Stimulated activated CD4-positive, alpha-beta T cell treated with anti-CD3 and anti-CD28 coated beads, Interleukin-2, amount 100 ng/mL, for 4 hours (primary cell): ENCODE data around the gene SSRP1.
"Not testable (repeated sequence)": the region's sequence is repeated elsewhere in the genome, so short reads cannot be mapped to it uniquely, and the experiment has no call there.

ENCODE experiments used
- DNase-seq: peaks from one replicate; pipeline ENCODE4 v3.0.0-alpha.2; 2020; ENCODE audit warnings: low read depth

The SSRP1 gene

DNA sequence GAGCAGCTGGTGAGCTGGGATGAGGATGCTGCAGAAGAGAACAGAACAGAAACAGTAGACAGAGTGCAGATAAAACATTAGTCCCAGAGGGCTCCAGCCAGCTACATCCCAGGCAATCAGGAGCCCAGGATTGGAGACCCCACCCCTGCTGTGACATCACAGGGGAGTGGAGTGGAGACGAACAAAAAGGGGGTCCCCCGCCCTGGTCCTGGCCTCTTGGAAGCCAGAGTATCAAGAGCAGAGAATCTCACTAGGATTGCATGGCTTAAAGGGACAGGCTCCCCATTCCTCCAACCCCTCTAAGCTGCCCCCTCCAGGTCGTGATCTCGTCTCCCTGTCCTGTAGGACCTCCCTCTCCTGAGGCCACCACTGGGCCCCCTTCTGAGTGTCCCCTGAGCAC is 2.5 kb upstream of the SSRP1 start, which contains the start of gene P2RX3:
Gene P2RX3 (plus strand): TSS at position 211 of the 400 bp plus-strand sequence. CDS start 199 bp downstream, outside the sequence.
- no peak for DNase-seq

- DNase-seq = not testable (repeated sequence)
Measured at GRCh38 chr11:57336856-57337255, 1.2 kb upstream of the SSRP1 start.

DNA sequence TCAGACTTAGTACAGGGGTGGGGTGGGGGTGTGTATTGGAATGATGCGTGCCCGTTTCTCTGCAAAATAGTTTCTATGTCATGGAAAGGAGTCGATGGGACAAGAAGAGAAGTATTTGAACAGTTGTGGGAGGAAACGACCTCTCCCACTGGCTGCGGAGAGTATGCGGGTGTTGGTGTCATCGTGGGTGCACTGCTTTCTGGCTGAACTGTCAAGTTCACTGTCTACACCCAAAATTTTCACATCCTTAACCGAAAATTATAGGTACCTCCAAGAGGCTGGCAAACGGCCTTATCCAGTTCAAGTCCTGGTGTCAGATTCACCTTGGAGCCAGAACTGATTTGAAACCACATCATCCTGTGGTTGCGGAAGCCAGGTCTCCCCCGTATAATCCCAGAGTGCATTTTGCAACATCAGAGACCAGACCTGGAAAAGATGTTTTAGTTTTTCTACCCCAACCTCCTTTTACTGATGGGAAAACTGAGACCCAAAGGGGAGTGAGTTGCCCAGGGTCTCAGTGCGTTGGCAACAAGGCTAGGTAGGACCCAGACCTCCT is 497 bp upstream of the SSRP1 start:
- no peak for DNase-seq

DNA sequence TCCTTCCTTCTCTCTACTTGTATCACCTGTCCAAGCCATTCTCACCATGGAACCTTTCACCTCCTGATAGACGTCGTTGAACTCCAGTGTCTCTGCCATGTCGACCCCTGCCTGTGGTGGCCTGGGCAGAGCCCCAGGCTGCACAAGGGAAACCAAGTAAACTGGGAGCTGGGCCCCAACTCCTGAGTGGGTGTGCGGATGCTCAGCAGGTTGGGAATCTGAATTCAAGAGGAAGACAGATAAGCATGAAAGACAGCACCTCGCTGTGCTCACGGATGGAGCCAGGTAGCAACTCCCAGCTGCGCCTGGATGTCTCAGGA is 709 bp downstream of the SSRP1 start:
- DNase-seq = no peak

GRCh38 chr11:57332694-57333440 is 2.8 kb downstream of the SSRP1 start:
- no peak for DNase-seq

GRCh38 chr11:57331720-57332119 is 4.0 kb downstream of the SSRP1 start:
- DNase-seq = no peak

DNA sequence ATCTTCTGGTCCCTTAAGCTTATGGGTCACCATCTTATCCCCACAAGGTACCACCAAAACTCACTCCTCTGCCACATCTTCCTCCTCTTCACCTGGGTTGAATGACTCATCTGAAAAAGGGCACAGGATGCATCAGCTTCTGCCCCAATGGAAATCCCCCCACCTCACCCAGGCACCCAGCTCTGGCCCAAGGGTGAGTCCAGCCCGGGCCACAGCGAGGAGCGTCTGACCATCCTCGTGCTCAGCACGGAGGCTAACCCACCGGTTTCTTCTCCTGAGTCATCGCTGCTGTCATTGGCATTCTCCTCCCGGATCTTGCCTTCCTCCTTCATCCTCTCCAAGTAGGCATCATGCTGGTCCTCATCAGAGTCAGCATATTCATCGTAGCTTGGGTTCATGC is 5.7 kb downstream of the SSRP1 start:
- DNase-seq = no peak

- DNase-seq = no peak
Measured at GRCh38 chr11:57327721-57328120, 8.0 kb downstream of the SSRP1 start.

DNA sequence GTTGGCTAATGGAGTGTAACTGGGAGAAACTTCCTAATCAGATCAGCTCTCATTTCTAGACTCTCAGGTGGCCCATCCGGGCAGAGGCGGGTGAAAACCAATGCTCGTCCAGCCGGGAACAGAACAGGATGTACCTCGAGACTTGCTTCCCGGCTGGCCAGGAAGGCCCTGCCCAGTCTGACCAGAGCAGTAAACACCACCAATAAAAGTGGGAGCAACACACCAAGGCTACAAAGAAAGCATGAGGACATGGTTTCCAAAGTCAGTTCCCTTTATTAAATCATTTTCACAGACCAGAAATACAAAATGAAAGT is 10.0 kb downstream of the SSRP1 start:
- DNase-seq = no peak

DNA sequence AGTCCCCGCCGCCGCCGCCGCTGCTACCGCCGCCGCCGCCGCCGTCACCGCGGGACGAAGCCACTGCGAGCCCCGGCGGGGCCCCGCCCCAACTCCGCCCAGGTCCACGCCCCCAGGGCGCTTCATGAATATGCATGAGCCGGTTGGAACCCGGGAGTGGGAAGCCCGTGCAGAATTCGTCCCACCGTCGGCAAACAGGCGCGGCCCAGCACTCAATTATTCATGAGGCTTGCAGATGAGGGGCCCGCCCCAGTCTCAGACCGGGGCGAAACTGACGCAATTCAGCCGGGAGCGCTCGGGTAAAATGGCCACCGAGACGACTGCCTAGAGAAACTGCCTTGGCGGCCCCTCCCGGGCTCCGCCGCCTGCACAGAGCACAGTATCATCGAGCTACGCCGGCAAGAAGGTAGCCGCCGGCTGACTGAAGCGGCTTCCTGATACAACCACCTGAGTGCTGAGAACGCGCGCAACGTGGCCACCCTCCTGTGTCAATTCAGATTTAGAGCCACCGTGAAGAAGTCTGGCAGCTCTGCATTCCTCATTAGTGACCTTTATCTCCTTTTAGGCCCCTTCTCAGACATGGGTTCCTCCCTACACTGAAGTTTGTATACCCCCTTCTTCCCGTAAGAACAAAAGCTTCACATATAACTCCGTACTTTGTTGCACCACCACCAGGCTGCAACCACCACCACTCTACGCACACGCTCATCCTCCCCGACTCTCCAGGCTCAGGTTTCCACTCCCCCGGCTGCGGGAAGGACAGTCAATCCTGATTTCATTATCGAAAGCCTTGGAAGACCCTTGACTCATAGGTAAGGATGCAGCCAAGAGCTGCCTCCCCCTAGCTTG is 10.6 kb downstream of the SSRP1 start, which contains the start of gene TNKS1BP1:
Gene TNKS1BP1 (minus strand): TSS at position 67 of the 849 bp plus-strand sequence. CDS start 3,067 bp downstream, outside the sequence.
- peak; percentile 89 for DNase-seq

- DNase-seq = peak; percentile 24
Measured at GRCh38 chr11:57324154-57324885, 11.4 kb downstream of the SSRP1 start.

GRCh38 chr11:57323855-57324153 is 11.9 kb downstream of the SSRP1 start:
- no peak for DNase-seq

- no peak for DNase-seq
Measured at GRCh38 chr11:57323167-57323854, 12.4 kb downstream of the SSRP1 start.

DNA sequence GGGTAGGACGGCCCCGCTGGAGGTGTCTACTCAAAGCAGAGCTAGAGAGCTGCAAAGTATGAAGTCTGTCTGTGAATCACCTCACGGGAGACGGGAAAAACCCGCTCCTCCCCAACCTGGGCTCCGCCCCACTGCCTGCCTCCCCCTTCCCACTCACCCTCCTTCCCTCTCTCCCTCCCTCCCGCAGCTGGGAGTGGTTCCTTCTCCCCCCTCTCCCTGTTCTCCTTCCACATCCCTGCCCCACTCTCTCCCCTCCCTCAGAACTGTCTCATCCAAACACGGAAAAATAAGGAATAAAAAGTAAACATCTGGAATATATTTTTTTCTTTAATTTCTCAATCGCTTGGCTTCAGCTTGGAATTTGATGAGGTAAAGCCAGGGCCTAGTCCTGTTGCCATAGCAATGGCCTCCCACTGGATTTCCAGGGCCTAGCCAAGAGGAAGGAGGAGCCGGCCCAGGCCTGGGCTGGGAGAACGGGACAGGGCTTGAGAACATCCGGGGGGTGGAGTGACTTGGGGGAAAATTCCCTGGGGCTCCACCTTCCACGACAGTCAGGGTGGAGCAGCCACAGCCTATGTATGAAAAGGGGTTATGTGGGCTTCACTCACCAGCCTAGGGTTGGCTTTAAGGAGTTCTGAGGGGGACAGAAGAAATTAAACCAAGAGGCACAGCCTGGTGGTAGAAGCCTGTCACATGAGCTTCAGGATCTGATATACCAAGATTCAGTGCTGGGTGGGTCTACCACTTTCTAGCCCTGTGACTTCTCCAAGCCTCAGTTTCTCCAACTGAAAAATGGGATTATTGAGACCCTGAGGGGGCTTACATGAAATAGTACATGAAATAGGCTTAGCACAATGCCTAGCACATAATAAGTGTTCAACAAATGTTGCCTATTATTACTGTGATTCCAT is 13.2 kb downstream of the SSRP1 start:
- DNase-seq = no peak

DNA sequence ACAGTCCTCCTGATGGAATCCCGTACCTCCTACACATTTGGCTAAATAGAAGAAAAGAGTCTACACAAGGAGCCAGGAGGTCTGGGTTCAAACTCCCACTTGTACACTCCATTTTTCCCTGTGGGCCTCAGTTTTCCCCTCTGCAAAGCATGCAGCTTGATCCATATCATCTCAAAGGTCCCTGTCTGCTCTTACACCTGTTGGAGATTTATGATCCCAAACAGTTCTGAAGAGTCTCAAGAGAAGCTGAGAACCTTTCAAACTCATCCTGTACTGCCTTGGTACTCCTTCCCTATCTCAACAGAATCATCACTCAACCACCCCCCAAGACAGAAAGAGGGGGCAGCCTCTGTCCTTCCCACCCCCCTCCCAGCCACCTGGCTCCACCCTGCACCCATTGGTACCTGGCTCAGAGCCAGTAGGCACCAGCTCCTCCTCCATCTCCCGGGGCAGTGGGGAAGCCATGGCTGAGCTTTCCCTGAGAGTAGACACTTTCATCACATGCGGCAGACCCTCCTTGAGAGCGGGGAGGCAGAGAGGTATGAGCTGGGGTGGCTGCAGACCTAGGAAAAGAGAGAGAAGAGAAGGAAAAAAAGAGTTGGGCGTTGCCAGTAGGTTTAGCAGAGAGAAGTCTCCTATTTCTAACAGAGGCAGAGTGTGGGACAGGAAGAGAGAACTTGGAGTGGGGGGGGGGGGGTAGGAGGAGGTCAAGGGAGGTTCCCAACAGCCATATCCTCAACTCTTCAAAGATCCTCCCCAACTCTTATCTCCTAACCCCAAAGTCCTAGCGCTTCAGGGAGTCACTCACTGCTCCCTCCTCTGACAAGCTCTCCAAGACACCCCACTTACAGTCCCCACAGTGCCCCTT is 14.1 kb downstream of the SSRP1 start:
- no peak for DNase-seq

GRCh38 chr11:57320719-57321387 is 14.8 kb downstream of the SSRP1 start:
- no peak for DNase-seq

DNA sequence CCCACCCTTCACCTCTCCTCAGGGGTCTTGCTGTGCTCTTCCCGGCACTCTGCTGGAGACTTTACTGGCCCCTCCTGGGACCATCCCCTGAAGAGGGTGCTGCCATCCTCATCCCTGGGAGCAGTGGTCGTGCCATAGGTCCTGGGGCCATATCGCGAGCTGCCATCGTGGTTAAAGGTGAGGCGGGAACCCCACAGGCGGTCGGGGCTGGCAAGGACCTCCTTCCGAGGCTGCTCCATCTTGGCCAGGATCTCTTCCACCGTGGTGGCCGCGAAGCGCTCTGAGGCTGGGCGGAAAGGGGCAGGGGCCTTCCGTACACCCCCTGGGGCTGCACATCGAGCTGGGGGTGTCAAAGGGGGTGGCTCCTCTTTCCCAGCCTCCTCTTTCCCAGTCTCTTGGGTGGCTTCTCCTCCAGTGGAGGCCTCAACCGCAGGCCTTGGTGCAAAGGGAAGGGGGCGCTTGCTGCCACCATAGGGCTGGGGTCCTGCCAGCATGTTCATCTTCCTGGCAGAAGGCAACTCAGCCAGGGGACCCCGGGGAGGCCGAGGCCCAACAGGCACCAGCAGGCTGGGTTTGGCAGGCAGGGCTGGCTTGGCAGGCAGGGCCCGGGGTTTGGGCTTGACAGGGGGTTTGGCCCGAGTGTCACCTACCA is 15.5 kb downstream of the SSRP1 start:
- DNase-seq = no peak

GRCh38 chr11:57318178-57318577 is 17.5 kb downstream of the SSRP1 start:
- no peak for DNase-seq

GRCh38 chr11:57316017-57316416 is 19.7 kb downstream of the SSRP1 start:
- DNase-seq = no peak
